ENCODE results near the gene ADGRV1.

The ADGRV1 gene

GRCh38 chr5:90853750-90854149 lies 295.2 kb downstream of the ADGRV1 start:
- no peak for DNase-seq
- intact Hi-C loops (cut with DNase I): no loop called here

- intact Hi-C loops (cut with DNase I): no loop called here
Observed at GRCh38 chr5:90854169-90854568, 295.6 kb downstream of the ADGRV1 start.

GRCh38 chr5:90855296-90856010 lies 296.9 kb downstream of the ADGRV1 start:
- intact Hi-C loops (cut with DNase I): no loop called here
- DNase-seq: no peak

More at GRCh38 chr5:90854169-90854568, 295.6 kb downstream of the ADGRV1 start:
- no peak for DNase-seq

GRCh38 chr5:90861843-90862586 lies 303.4 kb downstream of the ADGRV1 start:
- no peak for DNase-seq
- intact Hi-C loops (cut with DNase I): no loop called here

GRCh38 chr5:90865180-90865579 lies 306.6 kb downstream of the ADGRV1 start:
- intact Hi-C loops (cut with DNase I): no loop called here
- DNase-seq: no peak

- intact Hi-C loops (cut with DNase I): loop anchor here (1.0 to 2.0 kb wide), 3 partner anchors 66 to 553 kb away; no protein-coding TSS in a partner anchor
- DNase-seq: no peak
Observed at GRCh38 chr5:90866333-90866732, 307.7 kb downstream of the ADGRV1 start.

- DNase-seq: no peak
- intact Hi-C loops (cut with DNase I): loop anchor here (1.0 to 2.0 kb wide), 3 partner anchors 66 to 552 kb away; no protein-coding TSS in a partner anchor
Observed at GRCh38 chr5:90866915-90867731, 308.5 kb downstream of the ADGRV1 start.

- intact Hi-C loops (cut with DNase I): no loop called here
- no peak for DNase-seq
Observed at GRCh38 chr5:90868799-90869198, 310.2 kb downstream of the ADGRV1 start.

GRCh38 chr5:90871391-90871991 lies 312.9 kb downstream of the ADGRV1 start:
- intact Hi-C loops (cut with DNase I): no loop called here
- no peak for DNase-seq

- no peak for DNase-seq
- intact Hi-C loops (cut with DNase I): no loop called here
Observed at GRCh38 chr5:90873033-90873517, 314.5 kb downstream of the ADGRV1 start.

- intact Hi-C loops (cut with DNase I): no loop called here
- DNase-seq: no peak
Observed at GRCh38 chr5:90874066-90874465, 315.5 kb downstream of the ADGRV1 start.

GRCh38 chr5:90875456-90875855 lies 316.9 kb downstream of the ADGRV1 start:
- intact Hi-C loops (cut with DNase I): no loop called here

GRCh38 chr5:90876366-90876765 lies 317.8 kb downstream of the ADGRV1 start:
- intact Hi-C loops (cut with DNase I): no loop called here
- DNase-seq: no peak

More at GRCh38 chr5:90875456-90875855, 316.9 kb downstream of the ADGRV1 start:
- no peak for DNase-seq

- intact Hi-C loops (cut with DNase I): no loop called here
Observed at GRCh38 chr5:90877049-90877448, 318.5 kb downstream of the ADGRV1 start.

GRCh38 chr5:90878081-90878480 lies 319.5 kb downstream of the ADGRV1 start:
- intact Hi-C loops (cut with DNase I): no loop called here
- DNase-seq: no peak

More at GRCh38 chr5:90877049-90877448, 318.5 kb downstream of the ADGRV1 start:
- no peak for DNase-seq

- intact Hi-C loops (cut with DNase I): no loop called here
Observed at GRCh38 chr5:90878549-90879196, 320.1 kb downstream of the ADGRV1 start.

GRCh38 chr5:90881626-90882150 lies 323.1 kb downstream of the ADGRV1 start:
- no peak for DNase-seq
- intact Hi-C loops (cut with DNase I): no loop called here

More at GRCh38 chr5:90878549-90879196, 320.1 kb downstream of the ADGRV1 start:
- no peak for DNase-seq

- intact Hi-C loops (cut with DNase I): no loop called here
- no peak for DNase-seq
Observed at GRCh38 chr5:90882448-90882847, 323.9 kb downstream of the ADGRV1 start.

GRCh38 chr5:90885180-90885868 lies 326.7 kb downstream of the ADGRV1 start:
- intact Hi-C loops (cut with DNase I): no loop called here
- no peak for DNase-seq
